NOMO-1 (cell line): ENCODE measurements around the gene SOS2.
"Not testable (repeated sequence)": the region's sequence is repeated elsewhere in the genome, so short reads cannot be mapped to it uniquely, and the experiment has no call there.

ENCODE experiments used
- DNase-seq, 2 experiments: peaks; one replicate each; lab custom pipeline; 2025; ENCODE audit not compliant: unreplicated experiment in 2 of 2; lab: John Stamatoyannopoulos, UW

The SOS2 gene

GRCh38 chr14:50229681-50230080 is 1.7 kb downstream of the SOS2 start:
- DNase-seq = no peak

- no peak for DNase-seq
Measured at GRCh38 chr14:50228313-50228712, 3.1 kb downstream of the SOS2 start.

- DNase-seq = peak; percentile 18 to 69
Measured at GRCh38 chr14:50225974-50226297, 5.4 kb downstream of the SOS2 start.

DNA sequence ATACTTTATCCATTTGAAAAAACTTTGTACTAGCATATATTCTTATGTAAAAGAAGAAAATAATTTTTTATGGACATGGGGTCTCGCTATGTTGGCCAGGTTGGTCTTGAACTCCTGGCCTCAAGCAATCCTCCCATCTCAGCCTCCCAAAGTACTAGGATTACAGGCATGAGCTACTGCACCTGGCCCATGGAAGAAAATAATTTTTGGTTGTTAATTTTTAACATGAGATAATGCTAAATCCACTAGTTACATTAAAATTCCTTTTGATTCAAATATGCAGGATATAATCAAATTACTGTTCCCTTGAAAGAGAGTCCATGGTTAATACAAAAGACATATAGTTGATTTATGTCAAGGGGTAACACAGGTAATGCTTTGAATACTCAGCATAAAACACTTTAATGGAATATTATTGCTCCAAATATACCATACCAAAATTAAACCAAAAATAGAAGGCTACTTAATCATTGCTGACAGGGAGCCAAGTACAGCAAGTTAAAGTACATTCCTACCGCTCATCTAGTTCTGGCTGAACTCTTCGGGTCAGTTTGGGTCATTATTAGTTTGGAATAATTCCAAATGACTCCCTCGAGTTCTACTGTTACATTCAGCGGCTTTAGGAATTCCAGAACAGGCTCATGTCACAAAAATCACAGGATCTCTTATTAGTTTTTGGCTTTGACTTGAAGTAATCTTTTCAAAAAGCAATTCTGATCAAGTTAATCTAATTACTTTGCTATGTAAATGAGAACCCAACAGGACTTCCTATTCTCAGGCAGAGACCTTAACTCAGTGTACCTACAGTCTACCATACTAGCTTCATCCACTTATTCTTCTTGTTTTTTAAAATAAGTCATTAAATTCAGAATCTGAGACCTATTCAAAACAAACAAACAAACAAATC is 6.1 kb downstream of the SOS2 start:
- no peak for DNase-seq

- no peak for DNase-seq
Measured at GRCh38 chr14:50222055-50222613, 9.2 kb downstream of the SOS2 start.

DNA sequence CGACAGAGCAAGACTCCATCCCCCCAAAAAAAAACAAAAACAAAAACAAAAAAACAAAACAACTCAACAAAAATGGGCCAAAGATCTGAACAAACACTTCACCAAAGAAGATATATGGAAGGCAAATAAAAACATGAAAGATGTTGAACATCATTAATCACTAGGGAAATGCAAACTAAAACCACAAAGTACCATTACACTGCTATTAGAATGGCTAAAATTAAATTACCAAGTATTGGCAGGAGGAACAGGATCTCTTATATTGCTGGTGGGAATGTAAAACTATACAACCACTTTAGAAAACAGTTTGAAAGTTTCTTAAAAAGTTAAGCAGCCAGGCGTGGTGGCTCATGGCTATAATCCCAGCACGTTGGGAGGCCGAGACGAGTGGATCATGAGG is 12.9 kb downstream of the SOS2 start:
- DNase-seq = no peak

DNA sequence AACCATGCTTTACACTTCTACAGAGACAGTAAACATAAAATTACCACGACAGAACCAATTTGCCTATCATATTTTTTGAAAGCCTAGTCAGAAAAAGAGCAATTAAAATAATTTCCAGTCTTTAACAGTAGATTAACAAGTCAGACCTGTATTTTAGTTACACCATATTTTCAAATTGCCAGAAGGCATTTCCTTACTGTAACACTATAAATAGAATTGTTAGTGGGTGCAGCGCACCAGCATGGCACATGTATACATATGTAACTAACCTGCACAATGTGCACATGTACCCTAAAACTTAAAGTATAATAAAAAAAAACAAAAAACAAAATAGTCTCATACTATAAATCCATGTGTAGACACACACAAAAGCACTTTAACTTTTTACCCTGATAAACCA is 16.0 kb downstream of the SOS2 start:
- DNase-seq = no peak

DNA sequence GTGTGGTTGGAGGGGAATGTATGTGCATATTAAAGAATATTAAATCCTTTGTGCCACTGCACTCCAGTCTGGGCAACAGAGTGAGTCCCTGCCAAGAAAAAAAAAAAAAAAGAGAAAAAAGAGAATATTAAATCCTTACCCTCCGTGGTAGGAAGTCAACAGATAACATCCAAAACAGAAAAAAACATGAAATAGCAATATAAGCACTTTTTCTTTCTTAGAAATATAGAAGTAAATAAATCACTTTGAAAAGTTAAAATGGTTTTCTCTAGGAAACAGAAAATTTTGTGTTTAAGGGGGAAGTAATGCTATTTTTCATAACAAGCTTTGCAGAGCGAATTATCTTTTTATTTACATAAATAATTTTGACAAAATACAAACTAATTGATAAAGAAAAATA is 17.6 kb downstream of the SOS2 start:
- DNase-seq = no peak

- no peak for DNase-seq
Measured at GRCh38 chr14:50212726-50213125, 18.7 kb downstream of the SOS2 start.

DNA sequence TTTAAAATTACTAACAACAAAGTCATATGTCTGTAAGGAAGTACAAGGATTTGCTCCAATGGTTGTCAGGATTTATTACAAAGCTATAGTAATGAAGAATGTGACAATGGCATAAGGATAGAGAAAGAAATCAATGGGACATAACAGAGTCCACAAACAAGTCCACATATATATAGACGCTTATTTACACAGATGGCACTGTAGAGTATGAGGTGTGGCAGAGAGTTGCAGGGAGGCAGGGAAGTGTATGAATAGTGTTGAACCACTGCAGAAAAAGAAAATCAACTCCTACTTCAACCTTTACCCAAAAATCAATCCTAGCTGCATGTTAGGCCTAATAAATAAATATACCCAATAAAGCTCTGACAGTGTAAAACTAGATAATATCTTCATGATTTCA is 21.3 kb downstream of the SOS2 start:
- no peak for DNase-seq

- no peak for DNase-seq
Measured at GRCh38 chr14:50198499-50198898, 32.9 kb downstream of the SOS2 start.

- no peak for DNase-seq
Measured at GRCh38 chr14:50191499-50191898, 39.9 kb downstream of the SOS2 start.

DNA sequence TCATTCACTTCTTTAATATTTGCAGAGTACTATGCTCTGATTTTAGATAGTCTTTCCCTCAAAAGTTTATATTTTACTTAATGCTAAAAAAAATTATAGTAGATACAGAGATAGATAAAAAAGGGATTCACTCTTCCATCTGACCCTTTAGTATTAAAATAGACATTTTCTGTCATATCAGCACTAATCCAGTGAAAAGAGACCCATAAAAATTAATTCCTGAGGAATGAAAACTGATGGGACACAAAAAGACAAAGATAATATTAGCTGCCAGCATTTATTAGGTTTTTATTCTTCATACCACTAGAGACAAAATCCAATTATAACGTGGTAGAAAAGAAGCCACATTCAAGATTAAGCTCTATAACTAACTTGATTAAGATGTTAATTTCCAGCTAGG is 45.3 kb downstream of the SOS2 start:
- DNase-seq = no peak

- no peak for DNase-seq
Measured at GRCh38 chr14:50173891-50174290, 57.5 kb downstream of the SOS2 start.

- no peak for DNase-seq
Measured at GRCh38 chr14:50171895-50172294, 59.5 kb downstream of the SOS2 start.

DNA sequence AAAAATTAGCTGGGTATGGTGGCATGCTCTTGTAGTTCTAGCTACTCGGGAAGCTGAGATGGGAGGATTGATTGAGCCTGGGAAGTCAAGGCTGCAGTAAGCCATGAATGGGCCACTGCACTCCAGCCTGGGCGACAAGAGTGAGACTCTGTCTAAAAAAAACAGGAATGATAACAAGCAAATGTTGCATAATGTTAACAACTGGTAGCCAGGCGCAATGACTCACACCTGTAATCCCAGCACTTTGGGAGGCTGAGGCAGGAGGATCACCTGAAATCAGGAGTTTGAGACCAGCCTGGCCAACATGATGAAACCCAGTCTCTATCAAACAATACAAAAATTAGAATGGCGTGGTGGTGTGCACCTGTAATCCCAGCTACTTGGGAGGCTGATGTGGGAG is 64.0 kb downstream of the SOS2 start:
- DNase-seq = not testable (repeated sequence)

- DNase-seq = no peak
Measured at GRCh38 chr14:50156111-50156510, 75.3 kb downstream of the SOS2 start.

DNA sequence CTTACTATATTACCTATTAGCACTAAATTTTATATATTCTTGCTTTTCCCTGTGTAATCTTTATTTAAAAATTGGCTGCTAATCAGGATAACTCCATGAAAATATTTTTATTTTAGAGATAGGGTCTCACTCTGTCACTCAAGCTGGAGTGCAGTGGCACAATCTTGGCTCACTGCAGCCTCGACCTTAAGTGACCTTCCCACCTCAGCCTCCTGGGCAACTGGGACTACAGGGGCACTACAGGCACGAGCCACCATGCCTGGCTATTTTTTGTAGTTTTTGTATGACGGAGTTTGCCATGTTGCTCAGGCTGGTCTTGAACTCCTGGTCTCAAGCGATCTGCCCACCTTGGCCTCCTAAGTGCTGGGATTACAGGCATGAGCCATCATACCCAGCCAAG is 82.6 kb downstream of the SOS2 start:
- DNase-seq = no peak

DNA sequence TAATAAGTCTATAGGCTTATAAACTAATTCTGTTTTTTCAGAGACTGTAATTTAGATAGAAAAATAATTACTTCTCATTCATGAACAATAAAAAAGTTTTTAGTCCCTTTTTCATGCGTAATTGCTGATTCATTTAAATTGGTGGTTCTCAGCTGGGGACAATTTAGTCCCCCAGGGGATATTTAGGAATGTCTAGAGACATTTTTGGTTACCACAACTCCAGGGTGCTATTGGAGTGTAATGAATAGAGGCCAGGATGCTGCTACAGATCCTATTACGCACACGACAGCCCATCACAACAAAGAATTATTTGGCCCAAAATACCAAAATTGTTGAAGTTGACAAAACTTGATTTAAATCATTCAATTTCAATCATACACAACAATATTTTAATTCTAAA is 92.2 kb downstream of the SOS2 start:
- DNase-seq = no peak

DNA sequence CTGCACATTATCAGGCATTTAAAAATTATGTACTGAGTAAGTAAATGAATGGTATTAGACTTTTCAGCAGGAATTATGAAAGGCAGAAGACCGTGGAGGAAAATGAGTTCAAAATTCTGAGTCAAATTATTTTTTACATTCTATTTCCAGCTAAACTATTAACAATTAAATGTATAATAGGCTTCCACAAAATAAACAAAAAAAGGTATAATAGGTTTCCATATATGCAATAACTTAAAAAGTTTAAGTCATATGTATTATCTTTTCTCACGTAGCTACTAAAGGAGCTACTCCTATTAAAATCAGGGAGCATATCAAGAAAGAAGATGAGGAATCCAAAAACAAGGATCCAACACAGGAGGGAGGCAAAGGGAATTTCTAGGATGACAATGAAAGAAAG is 103.6 kb downstream of the SOS2 start:
- no peak for DNase-seq

DNA sequence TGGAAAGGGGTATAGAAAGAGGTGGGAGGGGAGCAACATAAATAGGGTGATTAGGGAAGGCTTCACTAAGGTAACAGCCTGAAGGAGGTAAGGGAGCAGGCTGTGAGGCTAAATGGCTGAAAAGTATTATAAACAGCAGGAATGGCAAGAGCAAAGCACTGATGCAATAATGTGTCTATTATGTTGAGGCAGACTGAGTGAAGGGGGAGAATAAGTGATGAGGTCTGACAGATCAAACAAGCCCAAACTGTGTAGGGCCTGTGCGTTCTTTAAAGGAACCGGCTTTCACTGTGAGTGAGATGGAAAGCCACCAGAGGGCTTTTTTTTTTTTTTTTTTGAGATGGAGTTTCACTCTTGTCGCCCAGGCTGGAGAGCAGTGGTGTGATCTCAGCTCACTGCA is 108.3 kb downstream of the SOS2 start:
- no peak for DNase-seq

GRCh38 chr14:50122291-50122690 is 109.1 kb downstream of the SOS2 start:
- DNase-seq = no peak

GRCh38 chr14:50121486-50121885 is 109.9 kb downstream of the SOS2 start:
- DNase-seq = no peak
